Activated CD8-positive, alpha-beta T cell treated with anti-CD3 and anti-CD28 coated beads, Interleukin-2, amount 10 ng/mL, durations not matched to agents 7 days and 5 days (primary cell): Measurements from ENCODE around the gene SEMA4C. TPM values are rescaled to one million over a fixed set of nuclear protein-coding genes. Genes with fewer than 3 reads are reported as not detected.
A peak's percentile ranks its signal among the peaks of the same experiment; 100 is the strongest.

ENCODE experiments used
- ATAC-seq: fragments of 150-1000 bp; cut with Tn5 transposase; one replicate; pipeline ENCODE4 v1.10.0; 2021; ENCODE audit warnings: moderate library complexity
- CTCF ChIA-PET: fragments of 350-600 bp; sonication (Branson Sonifier 250); formaldehyde crosslinking; loops from one replicate; lab custom pipeline; 2021; ENCODE audit warnings: antibody characterized with exemption; lab: Charles Lee
- POLR2A ChIA-PET: fragments of 350-600 bp; sonication (Branson Sonifier 250); formaldehyde crosslinking; loops from one replicate; lab custom pipeline; 2021; ENCODE audit warnings: antibody characterized with exemption; lab: Charles Lee
- DNase-seq: peaks from one replicate; pipeline ENCODE4 v3.0.0-alpha.2; 2020
- H3K27ac Mint-ChIP-seq: one replicate; pipeline ENCODE4 v1.8.0; 2021; ENCODE audit warnings: mild to moderate bottlenecking, mixed read lengths
- H3K27me3 Mint-ChIP-seq: one replicate; pipeline ENCODE4 v1.8.0; 2021; ENCODE audit warnings: low read depth, mixed read lengths
- H3K36me3 Mint-ChIP-seq: one replicate; pipeline ENCODE4 v1.8.0; 2021; ENCODE audit warnings: low read depth, mixed read lengths
- H3K4me1 Mint-ChIP-seq: one replicate; pipeline ENCODE4 v1.8.0; 2021; ENCODE audit warnings: low read depth, mixed read lengths
- H3K4me3 Mint-ChIP-seq: one replicate; pipeline ENCODE4 v1.8.0; 2021; ENCODE audit warnings: mild to moderate bottlenecking, mixed read lengths
- H3K9me3 Mint-ChIP-seq: one replicate; pipeline ENCODE4 v1.8.0; 2022; ENCODE audit warnings: mixed read lengths; ENCODE audit not compliant: insufficient read depth
- total RNA-seq, 2 experiments: library from RNA; stranded (reverse); gene quantifications; one replicate each; pipeline ENCODE4 v1.2.3, GENCODE V29; 2021

SEMA4C gene
- total RNA-seq = 10 to 100 TPM; 21.0 to 24.5 TPM

DNA sequence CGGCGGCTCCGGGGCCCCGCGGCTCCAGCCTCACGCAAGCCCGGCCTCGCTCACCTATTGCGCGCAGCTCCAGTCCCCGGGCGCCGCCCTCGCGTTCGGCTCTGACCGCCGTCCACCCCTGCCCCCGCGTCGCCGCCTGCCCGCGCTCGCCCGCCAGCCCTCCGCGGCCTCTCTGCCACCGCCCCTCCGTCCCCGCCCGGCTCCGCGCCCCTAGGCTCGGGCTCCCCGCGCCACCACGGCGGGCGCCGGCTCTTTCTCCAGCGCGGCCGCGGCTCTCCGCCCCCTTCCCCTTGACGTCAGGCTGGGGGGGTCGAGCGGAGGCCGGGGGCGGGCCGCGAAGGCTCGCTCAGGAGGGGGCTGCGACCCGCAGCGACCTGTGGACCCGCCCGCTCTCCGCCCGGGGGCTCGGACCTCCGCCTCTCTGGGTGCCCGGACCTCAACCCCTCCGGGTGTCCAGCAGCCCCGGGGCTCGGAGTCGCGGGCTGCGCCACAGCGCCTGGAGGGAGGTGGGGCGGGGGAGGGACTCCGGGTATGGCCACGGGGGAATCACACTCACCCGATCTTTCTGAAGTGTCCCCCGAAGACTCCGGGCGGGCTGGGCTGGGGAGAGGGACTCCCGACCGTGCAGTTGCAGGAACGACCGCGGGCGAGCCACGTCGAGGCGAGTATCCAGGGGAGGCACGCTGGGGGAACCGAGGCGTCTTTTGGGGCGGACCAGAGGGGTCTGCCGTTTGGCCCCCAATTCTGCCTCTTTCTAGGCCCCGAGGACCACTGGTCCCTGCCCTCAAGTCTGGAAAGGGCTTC is at the start of gene SEMA4C:
TSS of gene SEMA4C (minus strand) at position 259 of the 804 bp plus-strand sequence. CDS start 2,194 bp downstream, outside the sequence.
- H3K27ac Mint-ChIP-seq = peak within 1 kb of the TSS; percentile 83
- no peaks in the 10 kb centered on the region for H3K9me3 Mint-ChIP-seq
- H3K4me3 Mint-ChIP-seq = peak within 1 kb of the TSS; percentile 78
- DNase-seq (peak; percentile 54), ATAC-seq (peak; percentile 42)
- ChIA-PET POLR2A (interaction anchor here (1.0 to 1.5 kb wide), 2 partner anchors 12 to 43 kb away, joined by 3 to 9 read pairs; partner anchors contain the start of gene ANKRD39), CTCF (interaction anchor here (1.0 to 2.0 kb wide), 10 partner anchors 13 to 242 kb away, joined by 3 to 14 read pairs (median 6); partner anchors contain the start of genes ANKRD36 and ANKRD39)
- peaks cover 44% of the 10 kb centered on the region for H3K4me1 Mint-ChIP-seq
- H3K27me3 Mint-ChIP-seq = peaks cover 4% of the 10 kb centered on the region
- H3K36me3 Mint-ChIP-seq = peaks cover 14% of the 10 kb centered on the region

DNA sequence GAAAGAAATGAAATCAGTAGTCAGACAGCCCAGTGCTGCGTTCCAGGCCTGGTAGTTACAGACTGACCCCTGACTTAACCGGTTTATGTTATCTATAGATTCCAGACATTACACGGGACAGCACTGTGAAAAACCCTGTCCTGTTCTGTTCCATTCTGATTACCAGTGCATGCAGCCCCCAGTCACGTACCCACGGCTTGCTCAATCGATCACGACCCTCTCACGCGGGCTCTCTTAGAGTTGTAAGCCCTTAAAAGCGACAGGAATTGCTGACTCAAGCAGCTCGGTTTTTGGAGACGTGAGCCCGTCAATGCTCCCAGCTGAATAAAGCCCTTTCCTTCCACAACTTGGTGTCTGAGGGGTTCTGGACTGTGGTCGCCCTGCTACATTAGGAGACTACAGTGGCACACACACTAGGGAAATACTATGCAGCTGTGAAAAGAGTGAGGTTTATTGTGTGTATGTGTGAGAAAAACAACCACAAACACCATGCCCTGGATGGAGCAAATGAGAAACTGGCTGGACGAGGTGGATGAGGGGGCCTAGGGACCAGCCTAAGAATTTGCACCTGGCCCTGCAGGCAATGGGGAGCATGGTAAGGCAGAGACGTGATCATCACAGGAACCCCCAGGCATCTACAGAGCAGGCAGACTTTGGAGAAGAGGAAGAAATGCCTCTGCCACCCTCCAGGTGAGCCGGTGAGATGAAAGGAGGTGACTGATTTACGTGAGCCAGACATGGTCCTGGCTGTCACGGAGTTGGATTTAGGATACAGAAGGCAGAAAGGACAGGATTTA is 49.1 kb upstream of the SEMA4C start:
- ChIA-PET POLR2A (no interaction called here), CTCF (interaction anchor here (1.2 kb wide), 1 partner anchor 20 kb away, joined by 3 read pairs; no protein-coding TSS in a partner anchor)
- no peak for ATAC-seq
- H3K4me1 Mint-ChIP-seq = peaks cover 43% of the 10 kb centered on the region
- peak overlapping the region; percentile 52 for H3K27ac Mint-ChIP-seq
- DNase-seq = no peak
- peaks cover 24% of the 10 kb centered on the region for H3K36me3 Mint-ChIP-seq
- H3K4me3 Mint-ChIP-seq = no peak overlapping the region
- no peaks in the 10 kb centered on the region for H3K27me3 Mint-ChIP-seq
- H3K9me3 Mint-ChIP-seq = peaks cover 39% of the 10 kb centered on the region

GRCh38 chr2:96918092-96918753 is 48.3 kb upstream of the SEMA4C start:
- H3K9me3 Mint-ChIP-seq = peaks cover 39% of the 10 kb centered on the region
- POLR2A ChIA-PET = no interaction called here
- peaks cover 43% of the 10 kb centered on the region for H3K4me1 Mint-ChIP-seq
- peaks cover 26% of the 10 kb centered on the region for H3K36me3 Mint-ChIP-seq
- H3K4me3 Mint-ChIP-seq = no peak overlapping the region
- no peak for ATAC-seq
- no peak for DNase-seq
- H3K27me3 Mint-ChIP-seq = no peaks in the 10 kb centered on the region
- CTCF ChIA-PET = interaction anchor here (1.2 to 1.6 kb wide), 2 partner anchors 33 to 49 kb away, joined by 3 read pairs; no protein-coding TSS in a partner anchor
- H3K27ac Mint-ChIP-seq = no peak overlapping the region

DNA sequence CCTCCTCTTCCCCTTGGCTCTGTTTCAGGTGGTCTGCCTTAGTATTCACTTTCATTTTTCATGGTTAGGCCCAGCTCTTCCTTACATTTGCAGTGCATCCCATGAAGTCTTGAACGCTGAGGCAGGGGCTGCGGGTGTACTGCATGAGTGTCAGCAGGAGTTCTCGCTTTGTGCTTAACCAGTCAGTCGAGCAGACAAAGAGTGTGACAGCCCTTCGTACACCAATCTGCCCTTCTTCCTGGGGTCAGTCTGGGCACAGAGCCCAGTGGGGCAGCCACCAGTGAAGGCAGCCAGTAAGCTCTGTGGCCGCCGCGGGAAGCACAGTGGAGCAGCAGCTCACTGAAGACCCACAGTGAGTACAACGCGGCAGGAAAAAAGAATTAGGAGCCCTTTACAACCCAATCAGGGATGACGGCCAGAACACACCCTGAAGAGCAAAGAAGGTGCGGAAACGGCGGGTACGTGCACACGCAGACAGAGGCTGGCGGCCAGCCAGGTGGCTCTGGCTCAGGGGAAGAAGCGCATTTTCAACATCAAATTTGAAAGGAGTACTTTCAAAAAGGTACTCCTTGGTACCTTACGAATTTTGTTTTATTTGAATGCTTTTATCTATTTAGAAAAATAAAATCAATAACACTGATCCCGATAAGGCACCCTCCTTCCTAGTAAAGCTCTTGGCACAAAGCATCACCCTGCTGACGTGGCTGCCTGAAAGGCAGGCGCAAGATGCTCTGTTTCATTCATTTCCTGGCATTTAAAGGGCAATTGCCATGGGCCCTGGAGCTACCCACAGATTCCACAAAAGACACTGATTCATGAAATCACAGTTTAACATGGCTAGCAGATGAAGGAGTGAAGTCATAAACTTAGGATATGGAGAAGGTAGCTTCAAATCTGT is 47.0 kb upstream of the SEMA4C start:
- CTCF ChIA-PET = interaction anchor here (1.2 to 1.8 kb wide), 4 partner anchors 8 to 59 kb away, joined by 3 to 5 read pairs (median 4); partner anchors contain the start of gene ANKRD39

GRCh38 chr2:96916156-96916630 is 46.3 kb upstream of the SEMA4C start:
- Mint-ChIP-seq H3K4me1 (peaks cover 49% of the 10 kb centered on the region), H3K4me3 (no peak overlapping the region), H3K9me3 (peaks cover 33% of the 10 kb centered on the region), H3K27me3 (peaks cover 2% of the 10 kb centered on the region), H3K27ac (no peak overlapping the region), H3K36me3 (peaks cover 26% of the 10 kb centered on the region)
- ATAC-seq (no peak), DNase-seq (no peak)
- CTCF ChIA-PET = interaction anchor here (1.5 to 1.8 kb wide), 2 partner anchors 9 to 58 kb away, joined by 5 read pairs; partner anchors contain the start of gene ANKRD39
- POLR2A ChIA-PET = no interaction called here

More for the DNA sequence above, 47.0 kb upstream of the SEMA4C start:
- DNase-seq (no peak), ATAC-seq (no peak)
- H3K4me1 Mint-ChIP-seq = peaks cover 49% of the 10 kb centered on the region
- H3K9me3 Mint-ChIP-seq = peaks cover 39% of the 10 kb centered on the region
- no peak overlapping the region for H3K27ac Mint-ChIP-seq
- H3K36me3 Mint-ChIP-seq = peaks cover 26% of the 10 kb centered on the region
- H3K27me3 Mint-ChIP-seq = no peaks in the 10 kb centered on the region
- POLR2A ChIA-PET = interaction anchor here (0.6 to 0.7 kb wide), 2 partner anchors 24 to 89 kb away, joined by 3 read pairs; no protein-coding TSS in a partner anchor
- no peak overlapping the region for H3K4me3 Mint-ChIP-seq

DNA sequence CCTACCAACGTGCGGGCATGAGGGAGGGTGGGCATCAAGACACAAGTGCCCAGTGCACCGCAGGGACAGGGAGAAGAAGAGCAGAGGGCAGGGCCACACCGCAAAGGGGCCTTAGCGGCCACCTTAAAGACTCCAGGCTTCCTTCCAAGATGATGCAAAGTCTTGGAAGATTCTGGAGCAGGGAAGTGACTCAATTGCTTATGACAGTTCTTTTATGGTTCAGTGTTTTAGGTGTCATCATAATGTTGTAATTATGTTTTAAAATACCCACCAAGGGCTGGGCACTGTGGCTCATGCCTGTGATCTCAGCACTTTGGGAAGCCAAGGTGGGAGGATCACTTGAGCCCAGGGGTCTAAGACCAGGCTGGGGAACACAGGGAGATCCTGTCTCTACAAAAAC is 44.5 kb upstream of the SEMA4C start:
- DNase-seq (no peak), ATAC-seq (no peak)
- H3K9me3 Mint-ChIP-seq = peaks cover 33% of the 10 kb centered on the region
- peaks cover 45% of the 10 kb centered on the region for H3K4me1 Mint-ChIP-seq
- POLR2A ChIA-PET = interaction anchor here (0.9 to 1.5 kb wide), 4 partner anchors 10 to 24 kb away, joined by 3 to 6 read pairs (median 4); no protein-coding TSS in a partner anchor
- H3K27ac Mint-ChIP-seq = peak overlapping the region; percentile 90
- CTCF ChIA-PET = interaction anchor here (0.9 to 2.0 kb wide), 7 partner anchors 10 to 56 kb away, joined by 3 to 7 read pairs (median 3); partner anchors contain the start of gene ANKRD39
- peak overlapping the region; percentile 67 for H3K4me3 Mint-ChIP-seq
- peaks cover 26% of the 10 kb centered on the region for H3K36me3 Mint-ChIP-seq
- peaks cover 7% of the 10 kb centered on the region for H3K27me3 Mint-ChIP-seq

- ATAC-seq (peak; percentile 88), DNase-seq (peak; percentile 86)
- Mint-ChIP-seq H3K36me3 (peaks cover 26% of the 10 kb centered on the region), H3K4me1 (peaks cover 45% of the 10 kb centered on the region), H3K27ac (peak overlapping the region; percentile 90), H3K9me3 (peaks cover 29% of the 10 kb centered on the region), H3K27me3 (peaks cover 8% of the 10 kb centered on the region), H3K4me3 (peak overlapping the region; percentile 67)
- CTCF ChIA-PET = interaction anchor here (0.8 to 2.0 kb wide), 9 partner anchors 12 to 55 kb away, joined by 3 to 7 read pairs (median 3); partner anchors contain the start of gene ANKRD39
- POLR2A ChIA-PET = interaction anchor here (0.6 to 1.5 kb wide), 8 partner anchors 11 to 521 kb away, joined by 3 to 6 read pairs (median 4); partner anchors contain the start of gene SEMA4C
Measured at GRCh38 chr2:96913398-96914202, 43.7 kb upstream of the SEMA4C start.

GRCh38 chr2:96913117-96913397 is 43.2 kb upstream of the SEMA4C start:
- Mint-ChIP-seq H3K36me3 (peaks cover 23% of the 10 kb centered on the region), H3K27me3 (peaks cover 8% of the 10 kb centered on the region), H3K9me3 (peaks cover 24% of the 10 kb centered on the region), H3K4me1 (peaks cover 45% of the 10 kb centered on the region), H3K27ac (peak overlapping the region; percentile 90), H3K4me3 (peak overlapping the region; percentile 67)
- DNase-seq = no peak
- CTCF ChIA-PET = interaction anchor here (0.8 to 2.0 kb wide), 7 partner anchors 18 to 55 kb away, joined by 3 to 7 read pairs (median 5); partner anchors contain the start of gene ANKRD39
- ATAC-seq = no peak
- POLR2A ChIA-PET = interaction anchor here (0.6 to 1.4 kb wide), 4 partner anchors 11 to 520 kb away, joined by 3 to 4 read pairs (median 3); partner anchors contain the start of gene SEMA4C

GRCh38 chr2:96912346-96913116 is 42.7 kb upstream of the SEMA4C start:
- CTCF ChIA-PET = interaction anchor here (0.5 to 2.0 kb wide), 7 partner anchors 21 to 54 kb away, joined by 3 to 7 read pairs (median 5); partner anchors contain the start of gene ANKRD39
- Mint-ChIP-seq H3K27ac (peak overlapping the region; percentile 90), H3K36me3 (peaks cover 21% of the 10 kb centered on the region), H3K27me3 (peaks cover 8% of the 10 kb centered on the region), H3K4me3 (peak overlapping the region; percentile 67), H3K9me3 (peaks cover 18% of the 10 kb centered on the region), H3K4me1 (peaks cover 45% of the 10 kb centered on the region)
- ATAC-seq (no peak), DNase-seq (no peak)
- POLR2A ChIA-PET = interaction anchor here (0.6 to 1.4 kb wide), 4 partner anchors 12 to 519 kb away, joined by 3 to 4 read pairs (median 3); partner anchors contain the start of gene SEMA4C
